ENCODE data around the gene MTIF3. TPM values are rescaled to one million over a fixed set of nuclear protein-coding genes. Genes with fewer than 3 reads are reported as not detected.

Gene MTIF3
- total RNA-seq, 2 experiments from 2014 or later: 37.9 to 42.9 TPM

DNA sequence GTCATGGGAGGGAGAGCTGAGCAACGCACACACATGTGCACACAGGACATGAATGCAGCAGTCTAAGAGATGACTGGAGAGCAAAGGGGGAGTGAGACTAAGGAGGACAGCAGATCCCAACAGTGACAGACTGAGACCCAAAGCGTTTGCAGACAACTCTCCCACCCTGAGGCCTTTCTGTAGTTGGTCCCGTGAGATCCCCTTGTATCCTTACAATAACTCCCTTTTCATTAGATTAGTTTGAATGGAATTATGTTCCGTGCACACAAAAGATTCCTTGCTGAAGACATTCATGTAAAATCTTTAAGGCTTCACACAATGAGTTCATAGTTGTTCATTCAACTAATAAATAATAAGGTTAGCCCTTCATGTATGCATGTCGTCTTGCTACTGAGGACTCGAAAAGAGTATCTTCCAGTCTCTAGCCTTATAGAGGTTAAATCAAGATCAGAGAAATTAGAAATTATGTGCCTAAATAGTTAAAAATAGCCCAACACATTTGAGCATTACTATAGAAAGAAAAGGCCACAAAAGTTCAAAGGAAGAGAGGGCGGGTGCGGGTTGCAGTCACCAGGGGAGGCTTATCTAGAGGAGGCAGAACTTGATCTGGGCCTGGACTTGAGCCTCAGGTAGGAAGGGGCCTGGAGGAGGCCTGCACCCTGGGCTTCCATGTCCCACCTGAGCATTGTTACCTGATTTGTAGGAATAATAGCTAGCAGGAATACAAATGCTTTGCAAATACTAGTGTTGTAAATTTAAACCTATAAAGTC lies 29.1 kb downstream of the MTIF3 start:
- Histone ChIP-seq H3K4me3 (ENCODE audit: low read depth, low read length, poor library complexity, severe bottlenecking) (no peak overlapping the region), H3K4me2 (ENCODE audit: low read length) (no peak overlapping the region), H3K9me2 (ENCODE audit: insufficient read depth, low read length) (no peaks in the 10 kb centered on the region), H3K36me3 (ENCODE audit: insufficient read depth, low read length) (peaks cover 4% of the 10 kb centered on the region), H2AFZ (ENCODE audit: low read length) (no peak overlapping the region), H4K20me1 (ENCODE audit: insufficient read depth, low read length) (peaks cover 4% of the 10 kb centered on the region; the same call in 1 of the 2 replicates), H3K79me2 (ENCODE audit: insufficient read depth, low read depth, low read length) (peaks cover 17% of the 10 kb centered on the region), H3K4me1 (ENCODE audit: insufficient read depth, low read length, poor library complexity, severe bottlenecking) (peaks cover 10% of the 10 kb centered on the region), H3K27ac (ENCODE audit: low read depth, low read length, poor library complexity, severe bottlenecking) (no peak overlapping the region), H3K9me3 (ENCODE audit: low read length) (no peaks in the 10 kb centered on the region)
- no peak for TF ChIP-seq EZH2phosphoT487 (IDR thresholded peaks at IDR 0.05; ENCODE audit: borderline replicate concordance, low read depth, low read length)
- TF ChIP-seq, protein P1, sequence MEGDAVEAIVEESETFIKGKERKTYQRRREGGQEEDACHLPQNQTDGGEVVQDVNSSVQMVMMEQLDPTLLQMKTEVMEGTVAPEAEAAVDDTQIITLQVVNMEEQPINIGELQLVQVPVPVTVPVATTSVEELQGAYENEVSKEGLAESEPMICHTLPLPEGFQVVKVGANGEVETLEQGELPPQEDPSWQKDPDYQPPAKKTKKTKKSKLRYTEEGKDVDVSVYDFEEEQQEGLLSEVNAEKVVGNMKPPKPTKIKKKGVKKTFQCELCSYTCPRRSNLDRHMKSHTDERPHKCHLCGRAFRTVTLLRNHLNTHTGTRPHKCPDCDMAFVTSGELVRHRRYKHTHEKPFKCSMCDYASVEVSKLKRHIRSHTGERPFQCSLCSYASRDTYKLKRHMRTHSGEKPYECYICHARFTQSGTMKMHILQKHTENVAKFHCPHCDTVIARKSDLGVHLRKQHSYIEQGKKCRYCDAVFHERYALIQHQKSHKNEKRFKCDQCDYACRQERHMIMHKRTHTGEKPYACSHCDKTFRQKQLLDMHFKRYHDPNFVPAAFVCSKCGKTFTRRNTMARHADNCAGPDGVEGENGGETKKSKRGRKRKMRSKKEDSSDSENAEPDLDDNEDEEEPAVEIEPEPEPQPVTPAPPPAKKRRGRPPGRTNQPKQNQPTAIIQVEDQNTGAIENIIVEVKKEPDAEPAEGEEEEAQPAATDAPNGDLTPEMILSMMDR (conservative IDR thresholded peaks at IDR 0.05; ENCODE audit: low read length): no peak
- intact Hi-C loops (cut with micrococcal nuclease; ENCODE audit: unreplicated experiment): no loop called here
- CTCF ChIA-PET (ENCODE audit: unreplicated experiment): no interaction called here
- BruUV-seq (replicated peaks): no TSS peak
- DNase-seq (ENCODE audit: low spot score): no peak
- POLR2A ChIA-PET: no interaction called here

- H3K9me2 ChIP-seq (ENCODE audit: insufficient read depth, low read length): no peaks in the 10 kb centered on the region
- no peaks in the 10 kb centered on the region for H3K36me3 ChIP-seq (ENCODE audit: insufficient read depth, low read length)
- CTCF ChIA-PET (ENCODE audit: unreplicated experiment): no interaction called here
- H2AFZ ChIP-seq (ENCODE audit: low read length): no peak overlapping the region
- H3K9me3 ChIP-seq (ENCODE audit: low read length): no peaks in the 10 kb centered on the region
- H3K27ac ChIP-seq (ENCODE audit: low read depth, low read length, poor library complexity, severe bottlenecking): no peak overlapping the region
- no peaks in the 10 kb centered on the region for H3K79me2 ChIP-seq (ENCODE audit: insufficient read depth, low read depth, low read length)
- H3K4me2 ChIP-seq (ENCODE audit: low read length): no peak overlapping the region
- intact Hi-C loops (cut with micrococcal nuclease; ENCODE audit: unreplicated experiment): no loop called here
- no peak overlapping the region for H3K4me3 ChIP-seq (ENCODE audit: low read depth, low read length, poor library complexity, severe bottlenecking)
- BruUV-seq (replicated peaks): no TSS peak
- DNase-seq (ENCODE audit: low spot score): no peak
- TF ChIP-seq, protein P1 (conservative IDR thresholded peaks at IDR 0.05; ENCODE audit: low read length): no peak
- no peak for TF ChIP-seq EZH2phosphoT487 (IDR thresholded peaks at IDR 0.05; ENCODE audit: borderline replicate concordance, low read depth, low read length)
- POLR2A ChIA-PET: no interaction called here
- peaks cover 7% of the 10 kb centered on the region for H3K4me1 ChIP-seq (ENCODE audit: insufficient read depth, low read length, poor library complexity, severe bottlenecking)
- H4K20me1 ChIP-seq (ENCODE audit: insufficient read depth, low read length): no peaks in the 10 kb centered on the region
Observed at GRCh38 chr13:27419328-27419727, 31.0 kb downstream of the MTIF3 start.

DNA sequence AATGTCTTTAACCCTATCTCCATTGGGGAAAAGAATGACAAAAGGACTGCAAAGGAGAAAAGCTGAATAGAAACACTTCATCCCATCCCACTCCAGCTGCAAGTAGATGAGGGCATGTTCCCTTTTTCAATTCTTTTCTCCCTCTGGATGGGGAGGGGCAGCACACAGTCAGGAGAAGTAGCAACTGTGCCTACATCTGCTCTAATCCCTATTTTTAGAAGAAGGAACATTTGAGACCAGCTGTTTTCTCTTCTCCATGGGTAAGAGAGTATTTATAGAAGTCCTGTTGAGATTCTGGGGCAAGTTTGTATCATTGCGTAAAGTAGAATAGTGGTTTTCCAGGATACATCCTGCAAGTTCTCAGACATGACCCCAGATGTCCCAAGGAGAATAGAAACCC lies 35.2 kb downstream of the MTIF3 start:
- DNase-seq (ENCODE audit: low spot score): no peak
- H3K4me3 ChIP-seq (ENCODE audit: low read depth, low read length, poor library complexity, severe bottlenecking): no peak overlapping the region
- ChIA-PET POLR2A (no interaction called here), CTCF (ENCODE audit: unreplicated experiment) (no interaction called here)
- H2AFZ ChIP-seq (ENCODE audit: low read length): no peak overlapping the region
- intact Hi-C loops (cut with micrococcal nuclease; ENCODE audit: unreplicated experiment): no loop called here
- H3K27ac ChIP-seq (ENCODE audit: low read depth, low read length, poor library complexity, severe bottlenecking): no peak overlapping the region
- H3K79me2 ChIP-seq (ENCODE audit: insufficient read depth, low read depth, low read length): no peaks in the 10 kb centered on the region
- no peaks in the 10 kb centered on the region for H3K9me3 ChIP-seq (ENCODE audit: low read length)
- H4K20me1 ChIP-seq (ENCODE audit: insufficient read depth, low read length): no peaks in the 10 kb centered on the region
- no peaks in the 10 kb centered on the region for H3K9me2 ChIP-seq (ENCODE audit: insufficient read depth, low read length)
- BruUV-seq (replicated peaks): no TSS peak
- TF ChIP-seq, protein P1 (conservative IDR thresholded peaks at IDR 0.05; ENCODE audit: low read length): no peak
- TF ChIP-seq EZH2phosphoT487 (IDR thresholded peaks at IDR 0.05; ENCODE audit: borderline replicate concordance, low read depth, low read length): no peak
- no peaks in the 10 kb centered on the region for H3K36me3 ChIP-seq (ENCODE audit: insufficient read depth, low read length)
- H3K4me2 ChIP-seq (ENCODE audit: low read length): no peak overlapping the region
- H3K4me1 ChIP-seq (ENCODE audit: insufficient read depth, low read length, poor library complexity, severe bottlenecking): no peaks in the 10 kb centered on the region
